Panc1 (cell line): Measurements from ENCODE around the gene ACLY.

Experiments
- CTCF ChIP-seq: fragments of 450-650 bp; IDR thresholded peaks from 2 replicates; pipeline ENCODE4 v1.5.1; 2017; ENCODE audit warnings: mild to moderate bottlenecking
- POLR2AphosphoS5 ChIP-seq: IDR thresholded peaks from 2 replicates; pipeline ENCODE4 v1.6.1; 2012; ENCODE audit warnings: mild to moderate bottlenecking, low read depth, low read length, moderate library complexity
- TF ChIP-seq, protein P1 (sequence below), 2 experiments: IDR thresholded peaks; 2 replicates each; pipeline ENCODE4 v1.6.1; 2011 to 2012; ENCODE audit warnings: low read depth in 2 of 2, control low read depth in 1 of 2, low read length in 1 of 2, mild to moderate bottlenecking in 1 of 2, moderate library complexity in 1 of 2; ENCODE audit not compliant: insufficient read depth in 1 of 2

DNA sequence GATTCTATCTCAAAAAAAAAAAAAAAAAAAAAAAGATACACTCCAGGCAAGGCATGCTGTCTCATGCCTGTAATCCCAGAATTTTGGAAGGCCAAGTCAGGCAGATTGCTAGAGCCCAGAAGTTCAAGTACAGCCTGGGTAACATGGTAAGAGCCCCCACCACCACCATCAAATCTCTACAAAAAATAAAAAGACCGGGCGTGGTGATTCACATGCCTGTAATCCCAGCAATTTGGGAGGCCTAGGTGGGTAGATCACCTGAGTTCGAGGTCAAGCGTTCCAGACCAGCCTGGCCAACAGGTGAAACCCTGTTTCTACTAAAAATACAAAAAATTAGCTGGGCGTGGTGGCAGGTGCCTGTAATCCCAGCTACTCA, 1.8 kb upstream of the ACLY start:
- no peak for TF ChIP-seq CTCF
- TF ChIP-seq POLR2AphosphoS5, result no peak
- TF ChIP-seq, protein P1, sequence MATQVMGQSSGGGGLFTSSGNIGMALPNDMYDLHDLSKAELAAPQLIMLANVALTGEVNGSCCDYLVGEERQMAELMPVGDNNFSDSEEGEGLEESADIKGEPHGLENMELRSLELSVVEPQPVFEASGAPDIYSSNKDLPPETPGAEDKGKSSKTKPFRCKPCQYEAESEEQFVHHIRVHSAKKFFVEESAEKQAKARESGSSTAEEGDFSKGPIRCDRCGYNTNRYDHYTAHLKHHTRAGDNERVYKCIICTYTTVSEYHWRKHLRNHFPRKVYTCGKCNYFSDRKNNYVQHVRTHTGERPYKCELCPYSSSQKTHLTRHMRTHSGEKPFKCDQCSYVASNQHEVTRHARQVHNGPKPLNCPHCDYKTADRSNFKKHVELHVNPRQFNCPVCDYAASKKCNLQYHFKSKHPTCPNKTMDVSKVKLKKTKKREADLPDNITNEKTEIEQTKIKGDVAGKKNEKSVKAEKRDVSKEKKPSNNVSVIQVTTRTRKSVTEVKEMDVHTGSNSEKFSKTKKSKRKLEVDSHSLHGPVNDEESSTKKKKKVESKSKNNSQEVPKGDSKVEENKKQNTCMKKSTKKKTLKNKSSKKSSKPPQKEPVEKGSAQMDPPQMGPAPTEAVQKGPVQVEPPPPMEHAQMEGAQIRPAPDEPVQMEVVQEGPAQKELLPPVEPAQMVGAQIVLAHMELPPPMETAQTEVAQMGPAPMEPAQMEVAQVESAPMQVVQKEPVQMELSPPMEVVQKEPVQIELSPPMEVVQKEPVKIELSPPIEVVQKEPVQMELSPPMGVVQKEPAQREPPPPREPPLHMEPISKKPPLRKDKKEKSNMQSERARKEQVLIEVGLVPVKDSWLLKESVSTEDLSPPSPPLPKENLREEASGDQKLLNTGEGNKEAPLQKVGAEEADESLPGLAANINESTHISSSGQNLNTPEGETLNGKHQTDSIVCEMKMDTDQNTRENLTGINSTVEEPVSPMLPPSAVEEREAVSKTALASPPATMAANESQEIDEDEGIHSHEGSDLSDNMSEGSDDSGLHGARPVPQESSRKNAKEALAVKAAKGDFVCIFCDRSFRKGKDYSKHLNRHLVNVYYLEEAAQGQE (IDR thresholded peaks at IDR 0.05; ENCODE audit: insufficient read depth in 1 of 2, low read depth in 2 of 2, low read length in 1 of 2), result no peak
